Loucy (cell line): ENCODE data around the gene ATP5F1C.

Experiments
- H2AFZ ChIP-seq: fragments of 200-600 bp; sonication (generic); 2 replicates; pipeline ENCODE4 v1.6.0; 2016; ENCODE audit warnings: antibody characterized with exemption, mild to moderate bottlenecking, low read length, moderate library complexity
- H3F3A ChIP-seq: fragments of 200-600 bp; 2 replicates; pipeline ENCODE4 v1.6.0; 2016; ENCODE audit warnings: antibody characterized with exemption, low read depth, mild to moderate bottlenecking
- H3K27me3 ChIP-seq: fragments of 200-600 bp; sonication (generic); 2 replicates; pipeline ENCODE4 v1.6.1; 2014; ENCODE audit warnings: low read length, mild to moderate bottlenecking; ENCODE audit not compliant: insufficient read depth, poor library complexity, severe bottlenecking
- H3K36me3 ChIP-seq: fragments of 200-600 bp; sonication (generic); 2 replicates; pipeline ENCODE4 v1.6.1; 2016; ENCODE audit warnings: low read length; ENCODE audit not compliant: insufficient read depth
- H3K4me1 ChIP-seq: fragments of 200-600 bp; sonication (generic); 2 replicates; pipeline ENCODE4 v1.5.1; 2014; ENCODE audit warnings: low read length, mild to moderate bottlenecking; ENCODE audit not compliant: insufficient read depth, poor library complexity, severe bottlenecking
- H3K4me2 ChIP-seq: fragments of 200-600 bp; sonication (generic); 2 replicates; pipeline ENCODE4 v1.6.0; 2014; ENCODE audit warnings: antibody characterized with exemption, low read length, low read depth, mild to moderate bottlenecking; ENCODE audit not compliant: poor library complexity, severe bottlenecking
- H3K4me3 ChIP-seq: fragments of 200-600 bp; sonication (generic); 2 replicates; pipeline ENCODE4 v1.5.1; 2014; ENCODE audit warnings: low read length, mild to moderate bottlenecking, mixed read lengths; ENCODE audit not compliant: poor library complexity, severe bottlenecking
- H3K79me2 ChIP-seq: fragments of 200-600 bp; sonication (generic); 2 replicates; pipeline ENCODE4 v1.6.1; 2014; ENCODE audit warnings: low read length; ENCODE audit not compliant: insufficient read depth
- H3K9ac ChIP-seq: fragments of 200-600 bp; sonication (generic); 2 replicates; pipeline ENCODE4 v1.6.0; 2014; ENCODE audit warnings: mild to moderate bottlenecking, low read depth, low read length, moderate library complexity; ENCODE audit not compliant: poor library complexity, severe bottlenecking
- H3K9me2 ChIP-seq: fragments of 200-600 bp; sonication (generic); replicated peaks from 2 replicates; pipeline ENCODE4 v1.6.1; 2016; ENCODE audit warnings: low read depth, low read length, mixed read lengths
- H3K9me3 ChIP-seq: fragments of 200-600 bp; sonication (generic); 2 replicates; pipeline ENCODE4 v1.6.1; 2014; ENCODE audit warnings: mild to moderate bottlenecking, antibody characterized with exemption, low read length, low read depth; ENCODE audit not compliant: insufficient read depth
- H4K20me1 ChIP-seq: fragments of 200-600 bp; sonication (generic); 2 replicates; pipeline ENCODE4 v1.6.0; 2014; ENCODE audit warnings: antibody characterized with exemption, low read length, mild to moderate bottlenecking; ENCODE audit not compliant: insufficient read depth, poor library complexity, severe bottlenecking
- EZH2phosphoT487 ChIP-seq: fragments of 200-600 bp; IDR thresholded peaks from 2 replicates; pipeline ENCODE4 v1.6.1; 2018; ENCODE audit warnings: antibody characterized with exemption, mild to moderate bottlenecking, moderate library complexity, borderline replicate concordance
- TF ChIP-seq, protein P1 (sequence below): fragments of 200-600 bp; sonication (generic); conservative IDR thresholded peaks from 2 replicates; pipeline ENCODE4 v1.5.1; 2014; ENCODE audit warnings: mild to moderate bottlenecking, antibody characterized with exemption, low read length

Gene ATP5F1C

DNA sequence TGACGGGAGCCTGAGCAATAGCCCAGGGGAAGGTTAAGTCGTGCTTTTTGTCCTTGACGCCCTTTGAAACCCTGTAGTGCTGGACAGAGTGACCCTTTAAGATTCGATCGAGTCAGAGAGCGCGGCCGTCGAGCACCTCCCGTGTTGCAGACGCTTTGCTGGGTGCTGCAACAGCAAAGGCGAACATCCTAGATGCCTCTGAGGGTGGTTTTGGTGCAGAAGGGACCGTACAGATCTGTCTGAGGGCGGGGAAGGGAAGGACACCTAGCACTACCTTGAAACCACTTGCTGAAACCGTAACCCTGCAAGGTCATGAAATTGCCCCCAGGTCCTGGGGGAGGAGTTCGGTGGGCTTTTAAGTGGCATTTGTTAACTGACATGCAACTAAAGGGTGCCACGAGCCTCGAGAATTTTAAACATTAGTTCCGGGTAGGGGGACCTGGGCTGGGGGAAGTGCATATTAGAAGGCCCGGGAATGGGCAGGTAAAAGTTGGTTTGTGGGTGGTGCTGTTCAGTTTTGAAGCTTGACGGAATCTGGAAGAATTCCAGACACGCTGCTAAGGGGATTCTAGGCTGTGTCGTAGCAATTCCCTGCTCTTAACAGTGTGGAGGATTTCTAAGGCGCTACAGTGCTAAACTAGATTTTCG lies 786 bp downstream of the ATP5F1C start:
- Histone ChIP-seq H3K9me3 (no peaks in the 10 kb centered on the region), H3K4me1 (peaks cover 62% of the 10 kb centered on the region), H4K20me1 (peaks cover 88% of the 10 kb centered on the region), H2AFZ (peak overlapping the region; percentile 75; the same call in 1 of the 2 replicates), H3F3A (no peaks in the 10 kb centered on the region), H3K36me3 (no peaks in the 10 kb centered on the region), H3K4me2 (peak overlapping the region; percentile 95), H3K4me3 (peak overlapping the region; percentile 88), H3K27me3 (no peaks in the 10 kb centered on the region), H3K9me2 (no peaks in the 10 kb centered on the region), H3K9ac (peak overlapping the region; percentile 92), H3K79me2 (peaks cover 98% of the 10 kb centered on the region)
- no peak for TF ChIP-seq EZH2phosphoT487
- TF ChIP-seq, protein P1, sequence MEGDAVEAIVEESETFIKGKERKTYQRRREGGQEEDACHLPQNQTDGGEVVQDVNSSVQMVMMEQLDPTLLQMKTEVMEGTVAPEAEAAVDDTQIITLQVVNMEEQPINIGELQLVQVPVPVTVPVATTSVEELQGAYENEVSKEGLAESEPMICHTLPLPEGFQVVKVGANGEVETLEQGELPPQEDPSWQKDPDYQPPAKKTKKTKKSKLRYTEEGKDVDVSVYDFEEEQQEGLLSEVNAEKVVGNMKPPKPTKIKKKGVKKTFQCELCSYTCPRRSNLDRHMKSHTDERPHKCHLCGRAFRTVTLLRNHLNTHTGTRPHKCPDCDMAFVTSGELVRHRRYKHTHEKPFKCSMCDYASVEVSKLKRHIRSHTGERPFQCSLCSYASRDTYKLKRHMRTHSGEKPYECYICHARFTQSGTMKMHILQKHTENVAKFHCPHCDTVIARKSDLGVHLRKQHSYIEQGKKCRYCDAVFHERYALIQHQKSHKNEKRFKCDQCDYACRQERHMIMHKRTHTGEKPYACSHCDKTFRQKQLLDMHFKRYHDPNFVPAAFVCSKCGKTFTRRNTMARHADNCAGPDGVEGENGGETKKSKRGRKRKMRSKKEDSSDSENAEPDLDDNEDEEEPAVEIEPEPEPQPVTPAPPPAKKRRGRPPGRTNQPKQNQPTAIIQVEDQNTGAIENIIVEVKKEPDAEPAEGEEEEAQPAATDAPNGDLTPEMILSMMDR = no peak

- no peaks in the 10 kb centered on the region for H3F3A ChIP-seq
- H3K9me2 ChIP-seq = no peaks in the 10 kb centered on the region
- peaks cover 99% of the 10 kb centered on the region for H3K79me2 ChIP-seq
- peak overlapping the region; percentile 88 for H3K4me3 ChIP-seq
- H3K9me3 ChIP-seq = no peaks in the 10 kb centered on the region
- H3K36me3 ChIP-seq = no peaks in the 10 kb centered on the region
- peaks cover 65% of the 10 kb centered on the region for H3K4me1 ChIP-seq
- H4K20me1 ChIP-seq = peaks cover 88% of the 10 kb centered on the region
- H3K27me3 ChIP-seq = no peaks in the 10 kb centered on the region
- TF ChIP-seq, protein P1 = no peak
- TF ChIP-seq EZH2phosphoT487 = no peak
- peak overlapping the region; percentile 92 for H3K9ac ChIP-seq
- H3K4me2 ChIP-seq = peak overlapping the region; percentile 95
- no peak overlapping the region for H2AFZ ChIP-seq
Observed at GRCh38 chr10:7789390-7789789, 1.4 kb downstream of the ATP5F1C start.

DNA sequence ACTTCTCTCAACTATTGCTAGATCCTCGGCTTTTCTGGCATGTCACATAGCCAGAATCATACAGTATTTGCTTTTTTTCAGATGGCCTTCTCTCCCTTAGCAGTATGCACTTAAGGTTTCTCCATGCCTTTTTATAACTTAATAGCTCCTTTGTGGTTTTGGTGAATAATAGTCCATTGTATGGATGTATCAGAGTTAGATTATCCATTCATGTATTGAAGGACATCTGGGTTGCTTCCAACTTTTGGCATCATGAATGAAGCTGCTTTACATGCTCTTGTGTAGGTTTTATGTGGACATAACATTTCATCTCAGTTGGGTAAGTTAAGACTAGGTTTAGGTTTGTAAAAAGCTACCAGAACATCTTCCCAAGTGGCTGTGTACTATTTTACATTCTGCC lies 4.6 kb downstream of the ATP5F1C start:
- Histone ChIP-seq H3F3A (no peaks in the 10 kb centered on the region), H3K36me3 (peaks cover 8% of the 10 kb centered on the region; the same call in 1 of the 2 replicates), H2AFZ (no peak overlapping the region), H3K4me3 (peak overlapping the region; percentile 11), H3K27me3 (no peaks in the 10 kb centered on the region), H3K9ac (no peak overlapping the region), H4K20me1 (peaks cover 88% of the 10 kb centered on the region), H3K79me2 (peaks cover 95% of the 10 kb centered on the region), H3K4me2 (peak overlapping the region; percentile 95), H3K9me2 (no peaks in the 10 kb centered on the region), H3K4me1 (peaks cover 48% of the 10 kb centered on the region), H3K9me3 (no peaks in the 10 kb centered on the region)
- no peak for TF ChIP-seq EZH2phosphoT487
- TF ChIP-seq, protein P1 = no peak
